ENCODE results near the gene B3GALT6.

The B3GALT6 gene

DNA sequence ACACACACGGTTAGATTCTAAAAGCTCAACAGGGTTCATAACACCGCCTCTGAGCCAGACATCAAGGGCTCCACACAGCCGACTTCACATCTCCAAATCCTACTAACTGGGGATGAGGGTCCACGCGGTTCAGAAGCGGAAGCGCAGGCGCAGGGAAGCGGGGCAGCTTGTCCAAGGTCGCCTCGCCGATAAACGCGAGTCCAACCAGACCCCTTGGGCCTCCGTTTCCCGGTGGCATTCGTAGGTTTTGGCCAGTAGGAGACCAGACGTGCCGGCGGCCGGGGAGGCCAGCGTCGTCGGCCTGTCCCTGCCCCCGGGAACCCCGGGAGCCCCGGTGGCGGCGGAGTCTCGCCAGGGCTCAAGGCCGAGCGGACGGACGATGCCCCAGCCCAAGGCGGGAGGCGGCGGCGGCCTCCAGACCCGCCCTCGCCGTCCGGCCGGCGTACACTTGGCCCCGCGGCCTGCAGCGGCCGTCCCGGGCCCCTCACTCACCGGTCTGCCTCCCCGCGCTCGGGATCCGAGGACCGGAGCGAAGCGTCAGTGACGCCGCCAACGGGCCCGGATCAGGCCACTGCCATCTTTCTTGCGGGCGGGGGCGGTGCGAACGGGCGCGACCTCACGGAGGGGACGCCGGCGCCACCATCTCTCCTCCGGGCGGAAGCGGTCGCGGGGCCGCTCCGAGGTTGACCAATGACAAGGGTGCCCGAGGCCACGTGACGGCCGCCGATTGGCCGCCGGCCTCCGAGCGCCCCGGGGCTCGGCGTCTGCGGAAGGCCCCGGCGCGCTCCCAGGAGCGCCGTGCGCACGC lies 433 bp upstream of the B3GALT6 start, which contains the start of gene SDF4:
Gene SDF4 (minus strand): TSS at position 602 of the 808 bp plus-strand sequence. CDS start 3,229 bp downstream, outside the sequence.
- peak; percentile 100 for DNase-seq (ENCODE audit: insufficient read length, low spot score)
- peak; percentile 100 for FAIRE-seq

DNA sequence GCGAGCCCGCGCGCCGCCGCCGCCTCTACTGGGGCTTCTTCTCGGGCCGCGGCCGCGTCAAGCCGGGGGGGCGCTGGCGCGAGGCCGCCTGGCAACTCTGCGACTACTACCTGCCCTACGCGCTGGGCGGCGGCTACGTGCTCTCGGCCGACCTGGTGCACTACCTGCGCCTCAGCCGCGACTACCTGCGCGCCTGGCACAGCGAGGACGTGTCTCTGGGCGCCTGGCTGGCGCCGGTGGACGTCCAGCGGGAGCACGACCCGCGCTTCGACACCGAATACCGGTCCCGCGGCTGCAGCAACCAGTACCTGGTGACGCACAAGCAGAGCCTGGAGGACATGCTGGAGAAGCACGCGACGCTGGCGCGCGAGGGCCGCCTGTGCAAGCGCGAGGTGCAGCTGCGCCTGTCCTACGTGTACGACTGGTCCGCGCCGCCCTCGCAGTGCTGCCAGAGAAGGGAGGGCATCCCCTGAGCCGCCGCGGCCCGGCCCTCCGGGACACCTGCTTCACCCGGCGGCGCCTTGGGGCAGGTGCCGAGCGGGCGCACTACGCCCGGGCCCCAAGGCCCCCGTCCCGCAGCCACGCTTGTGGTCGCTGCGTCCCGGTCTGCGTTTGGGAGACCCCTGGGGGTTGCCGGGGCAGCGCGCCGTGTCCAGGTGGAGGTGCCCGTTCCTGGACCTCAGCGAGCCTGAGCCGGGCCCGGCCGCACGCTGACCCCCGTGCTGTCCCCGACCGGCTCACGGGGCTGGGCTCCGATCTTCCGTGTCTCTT lies 944 bp downstream of the B3GALT6 start:
- no peak for DNase-seq (ENCODE audit: insufficient read length, low spot score)
- FAIRE-seq, result peak; percentile 26

More for the DNA sequence above, 433 bp upstream of the B3GALT6 start, which contains the start of gene SDF4:
- no peak for TF ChIP-seq POU2F2 (IDR thresholded peaks at IDR 0.05; ENCODE audit: low read depth, low read length)
- peak; percentile 86 for TF ChIP-seq TAF1 (IDR thresholded peaks at IDR 0.05; ENCODE audit: low read depth, low read length)
- TF ChIP-seq POLR2A (IDR thresholded peaks at IDR 0.05; ENCODE audit: low read depth, low read length), result peak; percentile 82
- peak; percentile 61; the same call in 1 of the 2 replicates for TF ChIP-seq POLR2AphosphoS5 (IDR thresholded peaks at IDR 0.05; ENCODE audit: low read depth, low read length)
- no peak for TF ChIP-seq PAX5 (IDR thresholded peaks at IDR 0.05; ENCODE audit: insufficient read depth, low read length, severe bottlenecking)
- TF ChIP-seq SPI1 (IDR thresholded peaks at IDR 0.05; ENCODE audit: low read depth, low read length), result no peak

DNA sequence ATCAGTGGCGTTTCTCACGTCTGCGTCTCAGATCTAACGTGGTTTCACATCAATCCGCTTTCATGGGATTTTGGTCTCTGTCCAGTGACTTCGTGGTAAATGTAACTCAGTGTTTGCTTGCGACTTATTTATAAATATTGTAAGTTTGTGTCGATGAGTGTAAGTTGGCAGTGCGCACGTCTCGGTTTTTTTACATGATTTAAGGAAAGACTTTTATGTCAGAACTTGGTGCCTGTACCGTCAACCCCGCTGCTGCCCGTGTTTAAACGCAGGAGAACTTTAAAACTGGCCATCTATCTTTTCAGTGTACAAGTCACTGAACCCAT lies 1.5 kb downstream of the B3GALT6 start:
- no peak for TF ChIP-seq SPI1 (IDR thresholded peaks at IDR 0.05; ENCODE audit: low read depth, low read length)
- no peak for TF ChIP-seq POU2F2 (IDR thresholded peaks at IDR 0.05; ENCODE audit: low read depth, low read length)
- no peak for TF ChIP-seq POLR2AphosphoS5 (IDR thresholded peaks at IDR 0.05; ENCODE audit: low read depth, low read length)
- no peak for TF ChIP-seq TAF1 (IDR thresholded peaks at IDR 0.05; ENCODE audit: low read depth, low read length)
- TF ChIP-seq PAX5 (IDR thresholded peaks at IDR 0.05; ENCODE audit: insufficient read depth, low read length, severe bottlenecking), result no peak
- TF ChIP-seq POLR2A (IDR thresholded peaks at IDR 0.05; ENCODE audit: low read depth, low read length), result no peak
- no peak for DNase-seq (ENCODE audit: insufficient read length, low spot score)
- FAIRE-seq, result no peak

More for the DNA sequence above, 944 bp downstream of the B3GALT6 start:
- TF ChIP-seq TAF1 (IDR thresholded peaks at IDR 0.05; ENCODE audit: low read depth, low read length), result no peak
- no peak for TF ChIP-seq POLR2A (IDR thresholded peaks at IDR 0.05; ENCODE audit: low read depth, low read length)
- TF ChIP-seq PAX5 (IDR thresholded peaks at IDR 0.05; ENCODE audit: insufficient read depth, low read length, severe bottlenecking), result no peak
- TF ChIP-seq POU2F2 (IDR thresholded peaks at IDR 0.05; ENCODE audit: low read depth, low read length), result no peak
- TF ChIP-seq POLR2AphosphoS5 (IDR thresholded peaks at IDR 0.05; ENCODE audit: low read depth, low read length), result no peak
- no peak for TF ChIP-seq SPI1 (IDR thresholded peaks at IDR 0.05; ENCODE audit: low read depth, low read length)

DNA sequence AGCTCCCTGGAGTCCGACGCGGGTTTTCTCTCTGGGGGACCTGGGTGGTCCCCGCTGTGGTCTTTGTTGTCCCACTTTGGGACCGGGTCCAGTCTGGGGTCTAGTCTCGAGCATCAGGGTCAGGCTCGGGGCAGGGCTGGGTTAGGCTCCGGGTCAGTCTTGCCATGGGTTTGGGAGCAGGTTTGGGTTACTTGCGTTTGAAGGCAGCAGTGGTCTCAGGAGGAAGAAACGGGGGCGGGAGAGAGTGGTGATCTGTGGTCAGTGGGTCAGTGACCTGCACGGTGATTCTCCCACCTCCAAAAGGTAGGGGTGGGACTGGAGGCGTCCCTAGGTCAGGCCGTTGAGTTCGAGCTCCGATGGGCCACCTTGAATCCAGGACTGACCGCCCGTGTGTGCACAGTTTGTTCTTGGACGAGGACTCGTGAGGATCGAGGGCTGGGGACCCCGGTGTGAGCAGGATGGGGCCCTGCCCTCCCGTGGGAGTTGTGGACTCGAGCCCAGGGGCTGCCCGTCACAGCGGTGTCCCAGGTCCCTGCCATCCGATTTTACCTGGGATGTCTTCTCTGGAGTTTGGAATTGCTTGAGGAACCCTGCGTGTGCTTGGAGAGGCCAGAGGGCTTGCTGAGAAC lies 2.3 kb downstream of the B3GALT6 start:
- DNase-seq (ENCODE audit: insufficient read length, low spot score) (no peak), FAIRE-seq (no peak)
- TF ChIP-seq POU2F2 (IDR thresholded peaks at IDR 0.05; ENCODE audit: low read depth, low read length) (no peak), POLR2AphosphoS5 (IDR thresholded peaks at IDR 0.05; ENCODE audit: low read depth, low read length) (no peak), SPI1 (IDR thresholded peaks at IDR 0.05; ENCODE audit: low read depth, low read length) (no peak), PAX5 (IDR thresholded peaks at IDR 0.05; ENCODE audit: insufficient read depth, low read length, severe bottlenecking) (no peak), POLR2A (IDR thresholded peaks at IDR 0.05; ENCODE audit: low read depth, low read length) (no peak), TAF1 (IDR thresholded peaks at IDR 0.05; ENCODE audit: low read depth, low read length) (no peak)

DNA sequence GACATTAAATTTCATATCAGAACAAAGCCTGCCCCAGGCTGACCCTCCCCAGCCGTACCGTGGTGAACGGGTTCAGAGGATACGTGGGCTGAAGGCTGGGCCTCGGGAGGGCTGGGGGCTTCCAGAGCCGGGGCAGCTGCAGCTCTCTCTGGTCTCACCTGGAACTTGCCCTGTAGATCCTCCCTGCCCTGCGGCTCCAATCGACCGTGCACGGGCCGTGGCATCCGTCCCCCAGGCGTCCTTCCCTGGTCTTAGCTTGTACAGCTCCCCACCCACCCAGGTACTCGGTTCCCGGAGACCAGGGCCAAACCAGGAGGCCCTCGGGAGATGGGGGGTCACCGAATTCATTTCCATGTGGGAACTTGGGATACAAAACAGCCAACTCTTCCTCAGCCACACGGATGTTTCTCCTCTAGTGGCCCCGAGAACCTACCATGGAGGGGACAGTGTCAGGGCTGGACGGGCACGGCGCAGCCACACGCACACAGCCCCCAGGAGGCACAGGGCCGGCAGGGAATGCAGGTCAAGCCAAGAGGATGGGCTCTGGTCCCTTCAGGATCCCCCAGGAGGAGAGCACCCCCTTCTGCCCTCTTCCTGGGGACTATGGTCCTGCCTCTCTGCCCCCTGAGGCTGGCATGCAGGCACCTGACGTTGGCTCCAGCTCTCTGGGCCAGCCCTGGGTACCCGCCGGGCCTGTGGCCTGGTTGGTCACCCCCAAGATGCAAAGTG lies 3.1 kb downstream of the B3GALT6 start:
- TF ChIP-seq POLR2AphosphoS5 (IDR thresholded peaks at IDR 0.05; ENCODE audit: low read depth, low read length) (peak; percentile 25; the same call in 1 of the 2 replicates), TAF1 (IDR thresholded peaks at IDR 0.05; ENCODE audit: low read depth, low read length) (no peak)

DNA sequence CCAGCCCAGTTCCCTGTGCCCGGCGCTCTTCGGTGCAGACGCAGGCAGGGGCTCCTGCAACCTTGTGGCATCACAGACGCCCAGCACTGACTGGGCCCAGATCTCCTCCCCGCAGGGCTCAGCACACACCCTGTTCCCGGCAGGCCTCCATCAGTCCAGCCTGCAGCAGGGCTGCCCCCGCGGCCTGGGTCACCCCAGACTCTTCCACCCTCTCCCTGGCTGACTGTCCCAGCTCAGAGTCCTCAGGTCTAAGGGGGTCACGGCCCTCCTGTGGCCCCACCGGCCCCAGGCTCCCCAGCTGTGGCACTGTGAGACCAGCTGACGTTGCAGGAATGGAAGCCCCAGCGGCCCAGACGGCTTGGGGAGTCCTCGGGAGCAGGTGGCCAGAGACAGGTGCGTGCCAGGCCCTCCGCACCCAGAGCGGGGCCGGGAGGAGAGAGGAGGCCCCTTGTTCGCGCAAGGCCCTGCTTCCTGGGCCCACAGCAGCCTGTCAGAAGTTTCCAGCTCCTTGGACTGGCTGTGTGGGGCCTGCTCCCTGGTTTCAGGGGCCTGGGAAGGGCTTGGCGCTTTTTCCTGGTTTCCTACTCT lies 4.2 kb downstream of the B3GALT6 start:
- DNase-seq (ENCODE audit: insufficient read length, low spot score) (no peak), FAIRE-seq (no peak)
- no peak for TF ChIP-seq POLR2A (IDR thresholded peaks at IDR 0.05; ENCODE audit: low read depth, low read length)
- TF ChIP-seq SPI1 (IDR thresholded peaks at IDR 0.05; ENCODE audit: low read depth, low read length), result no peak
- no peak for TF ChIP-seq PAX5 (IDR thresholded peaks at IDR 0.05; ENCODE audit: insufficient read depth, low read length, severe bottlenecking)
- no peak for TF ChIP-seq POU2F2 (IDR thresholded peaks at IDR 0.05; ENCODE audit: low read depth, low read length)
- no peak for TF ChIP-seq TAF1 (IDR thresholded peaks at IDR 0.05; ENCODE audit: low read depth, low read length)
- TF ChIP-seq POLR2AphosphoS5 (IDR thresholded peaks at IDR 0.05; ENCODE audit: low read depth, low read length), result no peak

More for the DNA sequence above, 3.1 kb downstream of the B3GALT6 start:
- DNase-seq (ENCODE audit: insufficient read length, low spot score) (no peak), FAIRE-seq (no peak)

DNA sequence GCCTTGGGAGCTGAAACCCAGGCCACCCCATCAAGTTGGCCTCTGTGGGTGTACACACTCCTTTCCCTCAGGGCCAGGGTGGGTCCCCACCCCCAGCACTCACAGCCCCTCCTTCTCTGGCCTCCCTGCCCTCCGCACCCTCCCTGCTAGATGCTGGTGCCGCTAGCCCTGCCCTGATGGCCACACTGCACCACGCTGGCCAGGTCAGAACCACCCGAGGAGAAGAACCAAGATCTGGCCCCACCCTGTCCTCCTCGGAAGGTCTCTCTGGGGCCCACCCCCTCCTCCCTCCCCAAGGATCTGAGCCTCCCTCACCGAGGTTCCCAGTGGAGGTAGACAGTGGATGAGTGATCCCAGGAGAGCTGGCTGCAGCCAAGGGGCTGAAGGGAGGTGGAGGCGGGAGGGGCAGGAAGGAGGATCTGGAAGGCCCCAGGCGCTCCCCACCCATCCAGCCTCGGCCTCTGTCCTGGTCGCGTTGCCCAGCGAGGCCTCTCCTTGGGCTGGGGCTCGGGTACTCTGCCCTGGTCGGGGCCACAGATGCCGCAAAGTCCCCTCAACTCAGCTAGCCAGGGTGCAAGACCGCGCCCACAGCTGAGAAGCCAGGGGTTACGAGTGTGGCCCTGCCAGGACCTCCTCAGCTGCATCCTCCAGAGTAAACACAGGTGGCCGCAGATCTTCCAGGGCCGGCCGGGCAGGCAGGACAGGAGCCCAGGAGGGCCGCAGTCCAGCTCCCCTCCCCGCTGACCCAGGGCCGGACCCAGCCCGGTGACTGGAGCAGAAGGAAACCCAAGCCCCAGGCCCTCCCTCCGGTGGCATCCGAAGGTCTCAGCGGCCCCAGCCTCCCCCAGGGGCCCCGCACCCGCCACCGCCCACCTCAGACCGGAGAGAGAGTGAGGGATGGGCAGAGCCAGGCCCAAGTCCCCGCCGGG lies 5.2 kb downstream of the B3GALT6 start:
- no peak for FAIRE-seq
- TF ChIP-seq POLR2A (IDR thresholded peaks at IDR 0.05; ENCODE audit: low read depth, low read length) (no peak), TAF1 (IDR thresholded peaks at IDR 0.05; ENCODE audit: low read depth, low read length) (no peak), POLR2AphosphoS5 (IDR thresholded peaks at IDR 0.05; ENCODE audit: low read depth, low read length) (no peak), SPI1 (IDR thresholded peaks at IDR 0.05; ENCODE audit: low read depth, low read length) (no peak), PAX5 (IDR thresholded peaks at IDR 0.05; ENCODE audit: insufficient read depth, low read length, severe bottlenecking) (no peak), POU2F2 (IDR thresholded peaks at IDR 0.05; ENCODE audit: low read depth, low read length) (no peak)

More for the DNA sequence above, 5.2 kb downstream of the B3GALT6 start:
- no peak for DNase-seq (ENCODE audit: insufficient read length, low spot score)

Data from GM12891 (cell line).